Lower leg skin (tissue), 4 donors: Measurements from ENCODE around the gene TMCO4. TPM values are rescaled to one million over a fixed set of nuclear protein-coding genes. Genes with fewer than 3 reads are reported as not detected.
A peak's percentile ranks its signal among the peaks of the same experiment; 100 is the strongest.
"Not testable (repeated sequence)": the region's sequence is repeated elsewhere in the genome, so short reads cannot be mapped to it uniquely, and the experiment has no call there.

Experiments used
- DNase-seq, 2 donors: peaks; one replicate each; pipeline ENCODE4 v3.0.0-alpha.2; 2019; ENCODE audit warnings: low spot score in 2 of 2
- H3K4me3 ChIP-seq: fragments of 200-600 bp; sonication (generic); 2 replicates; pipeline ENCODE4 v1.5.1; 2017; ENCODE audit warnings: mild to moderate bottlenecking, low read depth; ENCODE audit not compliant: poor library complexity, severe bottlenecking
- CTCF ChIP-seq, 3 donors: fragments of 450-650 bp; IDR thresholded peaks; one replicate each; pipeline ENCODE4 v1.5.1; 2016; ENCODE audit warnings: antibody characterized with exemption in 3 of 3, mild to moderate bottlenecking in 3 of 3, moderate library complexity in 2 of 3
- POLR2A ChIP-seq, 2 donors: fragments of 450-650 bp; IDR thresholded peaks; one replicate each; pipeline ENCODE4 v1.6.1; 2016 to 2017; ENCODE audit warnings: antibody characterized with exemption in 2 of 2, mild to moderate bottlenecking in 1 of 2, moderate library complexity in 1 of 2
- WGBS, 2 donors: methylation state at CpG; one replicate each; pipeline ENCODE4 v1.1.5; 2018; 5-methylcytosine and 5-hydroxymethylcytosine counted together
- intact Hi-C: fragments of 100-400 bp; cut with DNase I; formaldehyde crosslinking; loops from one replicate; pipeline ENCODE4 v1.15.0; 2023; ENCODE audit warnings: low total_unique reads
- total RNA-seq, 4 donors: library from RNA; depleted of rRNA; stranded (reverse); fragments of >200 nt; gene quantifications; one replicate each; pipeline ENCODE4 v1.1.0, GENCODE V29; 2016

Gene TMCO4
- 10 to 100 TPM; 10.6 to 26.7 (median 18.7) TPM for total RNA-seq

DNA sequence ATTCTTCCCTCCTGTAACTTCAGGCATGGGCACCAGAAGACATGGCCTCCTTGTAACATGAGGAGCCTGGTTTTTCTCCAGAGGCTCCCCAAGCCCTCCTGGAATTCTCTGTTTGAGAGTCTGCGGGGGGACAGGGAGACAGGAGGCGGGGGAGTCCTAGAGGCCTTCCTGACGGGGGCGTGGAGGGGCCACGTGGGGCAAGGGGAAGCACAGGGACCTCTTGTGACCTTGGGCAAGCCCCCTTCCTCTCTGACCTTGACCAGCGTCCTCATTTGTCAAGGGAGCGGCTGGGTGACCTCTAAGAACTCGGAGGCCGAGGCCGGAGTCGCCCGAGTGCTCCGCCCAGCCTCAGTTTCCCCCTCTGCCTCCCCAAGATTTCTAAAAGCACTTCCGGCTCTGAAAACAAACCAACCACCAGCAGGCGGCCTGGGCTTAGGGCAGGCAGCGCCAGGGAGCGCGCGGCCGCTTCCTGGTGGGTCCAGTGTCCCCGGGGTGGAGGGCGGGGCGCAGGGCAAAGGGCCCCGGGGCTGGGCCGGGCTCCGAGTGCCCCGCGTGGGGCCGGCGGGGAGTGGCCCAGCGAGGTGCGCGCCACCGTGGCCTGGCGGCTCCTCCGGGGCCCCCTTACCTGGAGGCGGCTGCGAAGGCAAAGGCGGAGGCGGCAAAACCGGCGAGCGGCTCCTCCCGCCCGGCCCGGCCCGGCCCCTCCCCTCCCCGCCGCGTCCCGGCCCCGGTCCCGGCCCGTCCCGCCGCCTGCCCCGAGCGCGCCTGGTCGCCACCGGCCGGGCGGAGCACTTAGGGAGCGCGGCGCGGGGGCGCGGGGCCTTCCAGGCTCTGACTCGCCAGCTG is at the start of gene TMCO4:
Gene TMCO4, minus strand, starts transcription at position 687 of the 846 bp plus-strand sequence. CDS start 19,158 bp downstream, outside the sequence.
- 5% methylated on average over 11 to 33 of the region's 70 CpGs for WGBS, 2 donors
- intact Hi-C loops = no loop called here
- H3K4me3 ChIP-seq = peak within 1 kb of the TSS; percentile 61
- TF ChIP-seq POLR2A (IDR thresholded peaks at IDR 0.05) (no peak), CTCF (IDR thresholded peaks at IDR 0.05) (no peak)
- DNase-seq = peak; percentile 25 to 91

DNA sequence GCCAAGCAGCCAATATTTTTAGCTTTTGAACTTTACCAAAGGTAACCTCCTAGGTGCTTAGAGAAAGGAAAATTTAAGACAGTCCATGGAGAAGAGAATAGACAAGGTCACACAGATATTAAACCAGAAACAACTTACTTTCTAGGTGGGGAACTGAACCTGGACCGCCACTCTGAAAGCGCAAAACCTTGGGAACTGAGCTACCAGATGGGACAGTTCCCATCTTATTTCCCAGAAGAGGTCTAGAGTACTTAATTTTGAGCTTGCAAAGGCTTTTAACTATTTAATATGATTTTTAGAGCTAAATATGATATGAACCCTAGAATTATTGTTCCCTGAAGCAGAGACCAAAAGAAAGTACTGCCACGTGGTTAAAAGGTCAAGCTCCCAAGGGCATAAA is 49.6 kb upstream of the TMCO4 start:
- 77 to 85% methylated on average over 3 of the region's 3 CpGs for WGBS, 2 donors
- intact Hi-C loops, H3K4me3 ChIP-seq, DNase-seq: not testable (repeated sequence)

DNA sequence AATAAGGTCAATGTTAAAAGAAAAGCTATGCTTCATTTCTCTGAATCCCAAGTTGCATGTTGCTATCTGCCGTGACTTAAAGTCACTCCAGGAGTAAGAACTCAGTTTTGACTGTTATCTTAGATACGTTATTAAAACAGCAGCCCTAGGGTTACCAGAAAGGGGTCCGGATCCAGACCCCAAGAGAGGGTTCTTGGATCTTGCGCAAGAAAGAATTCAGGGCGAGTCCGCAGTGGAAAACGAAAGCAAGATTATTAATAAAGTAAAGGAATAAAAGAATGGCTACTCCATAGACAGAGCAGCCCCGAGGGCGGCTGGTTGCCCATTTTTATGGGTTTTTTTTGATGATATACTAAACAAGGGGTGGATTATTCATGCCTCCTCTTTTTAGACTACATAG is 47.6 kb upstream of the TMCO4 start:
- H3K4me3 ChIP-seq, DNase-seq, intact Hi-C loops: not testable (repeated sequence)
- WGBS, 2 donors = 69 to 88% methylated on average over 9 of the region's 9 CpGs

DNA sequence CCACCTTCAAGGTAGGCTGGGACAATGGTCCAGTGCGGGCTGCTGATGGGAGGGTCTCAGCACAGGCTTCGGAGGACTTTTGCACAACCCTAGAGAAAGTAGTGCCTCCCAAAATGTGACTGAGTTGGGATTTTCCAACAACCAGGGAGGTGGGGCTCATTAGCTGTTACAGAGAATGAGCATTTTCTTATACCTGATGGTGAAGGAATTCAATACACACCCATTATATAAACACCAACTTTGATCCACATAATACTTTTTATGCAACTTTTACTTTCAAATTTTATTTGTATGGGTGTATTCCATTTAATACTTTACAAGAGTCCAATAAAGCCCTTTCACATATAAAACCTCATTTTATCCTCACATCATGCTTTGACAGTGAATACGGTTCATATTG is 46.6 kb upstream of the TMCO4 start:
- DNase-seq = no peak
- H3K4me3 ChIP-seq = no peak overlapping the region
- intact Hi-C loops = no loop called here
- no peak for TF ChIP-seq CTCF (IDR thresholded peaks at IDR 0.05)
- TF ChIP-seq POLR2A (IDR thresholded peaks at IDR 0.05) = no peak
- WGBS, 2 donors = 91 to 96% methylated on average over 3 of the region's 3 CpGs

- no peak for TF ChIP-seq CTCF (IDR thresholded peaks at IDR 0.05)
- no peak overlapping the region for H3K4me3 ChIP-seq
- WGBS, 2 donors = 88 to 95% methylated on average over 8 of the region's 8 CpGs
- DNase-seq = no peak
- intact Hi-C loops = no loop called here
These were observed 45.8 kb upstream of the TMCO4 start for GRCh38 chr1:19845555-19845954.

- DNase-seq = no peak
- intact Hi-C loops = no loop called here
- no peak for TF ChIP-seq POLR2A (IDR thresholded peaks at IDR 0.05)
- no peak for TF ChIP-seq CTCF (IDR thresholded peaks at IDR 0.05)
- H3K4me3 ChIP-seq = no peak overlapping the region
- WGBS, 2 donors = 45 to 52% methylated on average over 11 of the region's 11 CpGs
These were observed 45.2 kb upstream of the TMCO4 start for GRCh38 chr1:19844731-19845495.
